WTC11 (cell line): Measurements from ENCODE around the gene AKT3.

Experiments used
- FOXP1 ChIP-seq: sonication (generic); formaldehyde crosslinking; IDR thresholded peaks from 2 replicates; pipeline ENCODE4 v1.8.0; 2022; ENCODE audit warnings: missing genetic modification reagents, mild to moderate bottlenecking, moderate library complexity, borderline replicate concordance
- NR2C2 ChIP-seq: sonication (generic); formaldehyde crosslinking; IDR thresholded peaks from 2 replicates; pipeline ENCODE4 v1.8.0; 2022; ENCODE audit warnings: mild to moderate bottlenecking, missing genetic modification reagents
- SP1 ChIP-seq: sonication (generic); formaldehyde crosslinking; conservative IDR thresholded peaks from 2 replicates; pipeline ENCODE4 v1.8.1; 2022; ENCODE audit warnings: missing genetic modification reagents
- TCF7 ChIP-seq: sonication (generic); formaldehyde crosslinking; IDR thresholded peaks from 2 replicates; pipeline ENCODE4 v1.8.0; 2022; ENCODE audit warnings: mild to moderate bottlenecking, low read depth, missing genetic modification reagents, moderate library complexity
- TF ChIP-seq, protein P1 (sequence below): sonication (generic); formaldehyde crosslinking; IDR thresholded peaks from 2 replicates; pipeline ENCODE4 v1.8.0; 2022; ENCODE audit warnings: mild to moderate bottlenecking, missing genetic modification reagents
- TF ChIP-seq, protein P2 (sequence below): sonication (generic); formaldehyde crosslinking; IDR thresholded peaks from 2 replicates; pipeline ENCODE4 v1.8.1; 2022; ENCODE audit warnings: missing genetic modification reagents, borderline replicate concordance
- TF ChIP-seq, protein P3 (sequence below): fragments of 200-600 bp; IDR thresholded peaks from 2 replicates; pipeline ENCODE4 v1.8.0; 2022; ENCODE audit warnings: antibody characterized with exemption

DNA sequence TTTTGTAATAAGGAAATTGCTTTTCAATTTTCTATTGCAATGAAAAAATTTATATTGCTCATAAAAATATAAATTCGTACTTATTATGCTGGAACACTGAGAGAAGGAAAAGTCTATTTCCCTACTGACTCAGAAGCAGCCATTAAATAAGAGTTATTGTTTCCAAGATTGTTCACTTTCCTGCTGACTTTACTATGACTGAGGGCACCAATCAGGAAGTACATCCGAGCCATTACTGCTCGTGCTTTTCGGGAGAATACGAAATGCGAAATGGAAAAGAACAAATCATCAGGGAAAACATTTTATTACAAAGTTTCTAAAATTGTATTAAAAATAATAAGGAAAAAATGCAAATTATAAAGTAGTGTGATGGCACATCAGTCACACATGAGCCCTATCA is 204.8 kb downstream of the AKT3 start:
- TF ChIP-seq, protein P1, sequence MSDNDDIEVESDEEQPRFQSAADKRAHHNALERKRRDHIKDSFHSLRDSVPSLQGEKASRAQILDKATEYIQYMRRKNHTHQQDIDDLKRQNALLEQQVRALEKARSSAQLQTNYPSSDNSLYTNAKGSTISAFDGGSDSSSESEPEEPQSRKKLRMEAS: no peak
- TF ChIP-seq, protein P2, sequence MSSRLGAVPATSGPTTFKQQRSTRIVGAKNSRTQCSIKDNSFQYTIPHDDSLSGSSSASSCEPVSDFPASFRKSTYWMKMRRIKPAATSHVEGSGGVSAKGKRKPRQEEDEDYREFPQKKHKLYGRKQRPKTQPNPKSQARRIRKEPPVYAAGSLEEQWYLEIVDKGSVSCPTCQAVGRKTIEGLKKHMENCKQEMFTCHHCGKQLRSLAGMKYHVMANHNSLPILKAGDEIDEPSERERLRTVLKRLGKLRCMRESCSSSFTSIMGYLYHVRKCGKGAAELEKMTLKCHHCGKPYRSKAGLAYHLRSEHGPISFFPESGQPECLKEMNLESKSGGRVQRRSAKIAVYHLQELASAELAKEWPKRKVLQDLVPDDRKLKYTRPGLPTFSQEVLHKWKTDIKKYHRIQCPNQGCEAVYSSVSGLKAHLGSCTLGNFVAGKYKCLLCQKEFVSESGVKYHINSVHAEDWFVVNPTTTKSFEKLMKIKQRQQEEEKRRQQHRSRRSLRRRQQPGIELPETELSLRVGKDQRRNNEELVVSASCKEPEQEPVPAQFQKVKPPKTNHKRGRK (CRISPR knock-in tag): no peak
- TF ChIP-seq, protein P3, sequence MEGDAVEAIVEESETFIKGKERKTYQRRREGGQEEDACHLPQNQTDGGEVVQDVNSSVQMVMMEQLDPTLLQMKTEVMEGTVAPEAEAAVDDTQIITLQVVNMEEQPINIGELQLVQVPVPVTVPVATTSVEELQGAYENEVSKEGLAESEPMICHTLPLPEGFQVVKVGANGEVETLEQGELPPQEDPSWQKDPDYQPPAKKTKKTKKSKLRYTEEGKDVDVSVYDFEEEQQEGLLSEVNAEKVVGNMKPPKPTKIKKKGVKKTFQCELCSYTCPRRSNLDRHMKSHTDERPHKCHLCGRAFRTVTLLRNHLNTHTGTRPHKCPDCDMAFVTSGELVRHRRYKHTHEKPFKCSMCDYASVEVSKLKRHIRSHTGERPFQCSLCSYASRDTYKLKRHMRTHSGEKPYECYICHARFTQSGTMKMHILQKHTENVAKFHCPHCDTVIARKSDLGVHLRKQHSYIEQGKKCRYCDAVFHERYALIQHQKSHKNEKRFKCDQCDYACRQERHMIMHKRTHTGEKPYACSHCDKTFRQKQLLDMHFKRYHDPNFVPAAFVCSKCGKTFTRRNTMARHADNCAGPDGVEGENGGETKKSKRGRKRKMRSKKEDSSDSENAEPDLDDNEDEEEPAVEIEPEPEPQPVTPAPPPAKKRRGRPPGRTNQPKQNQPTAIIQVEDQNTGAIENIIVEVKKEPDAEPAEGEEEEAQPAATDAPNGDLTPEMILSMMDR: no peak
- TF ChIP-seq NR2C2 (CRISPR knock-in tag) (no peak), TCF7 (CRISPR knock-in tag) (no peak), FOXP1 (no peak), SP1 (CRISPR knock-in tag) (no peak)
